Brain microvascular endothelial cell (primary cell): ENCODE results near the gene RDH5.

Source experiments
- DNase-seq: peaks from one replicate; pipeline ENCODE4 v3.0.0-alpha.2; 2020
- H3K27ac ChIP-seq: fragments of 250-450 bp; sonication (Bioruptor Pico); 2 replicates; pipeline ENCODE4 v1.5.1; 2020; ENCODE audit warnings: mild to moderate bottlenecking, moderate library complexity
- H3K27me3 ChIP-seq: fragments of 250-450 bp; sonication (Bioruptor Pico); replicated peaks from 2 replicates; pipeline ENCODE4 v1.5.1; 2020; ENCODE audit warnings: mild to moderate bottlenecking
- H3K36me3 ChIP-seq: fragments of 250-450 bp; sonication (Bioruptor Pico); replicated peaks from 2 replicates; pipeline ENCODE4 v1.5.1; 2020; ENCODE audit warnings: mild to moderate bottlenecking
- H3K4me3 ChIP-seq: 2 replicates; pipeline ENCODE4 v1.5.1; 2011; ENCODE audit warnings: low read depth, mild to moderate bottlenecking, control low read depth, low read length, moderate library complexity
- CTCF ChIP-seq: IDR thresholded peaks from 2 replicates; pipeline ENCODE4 v1.5.1; 2011; ENCODE audit warnings: low read depth, mild to moderate bottlenecking, moderate library complexity, low read length, control low read depth, inconsistent platforms; ENCODE audit errors: missing control alignments
- in situ Hi-C: cut with HindIII; loops from 2 replicates; pipeline ENCODE4 v1.10.0; 2017; ENCODE audit warnings: low sequenced_read_pairs, low pct_ligation_motif_present

The RDH5 gene

GRCh38 chr12:55732288-55732687, 12.1 kb downstream of the RDH5 start:
- peaks cover 2% of the 10 kb centered on the region for H3K36me3 ChIP-seq
- in situ Hi-C loops = no loop called here
- no peak for TF ChIP-seq CTCF

GRCh38 chr12:55733021-55733555, 12.9 kb downstream of the RDH5 start:
- TF ChIP-seq CTCF = no peak
- in situ Hi-C loops = no loop called here
- no peak for DNase-seq
- no peak overlapping the region for H3K4me3 ChIP-seq
- H3K36me3 ChIP-seq = peaks cover 1% of the 10 kb centered on the region
- no peaks in the 10 kb centered on the region for H3K27me3 ChIP-seq
- H3K27ac ChIP-seq = no peak overlapping the region

More at GRCh38 chr12:55732288-55732687, 12.1 kb downstream of the RDH5 start:
- DNase-seq = no peak
- no peak overlapping the region for H3K4me3 ChIP-seq
- no peaks in the 10 kb centered on the region for H3K27me3 ChIP-seq
- H3K27ac ChIP-seq = no peak overlapping the region

- no peak for TF ChIP-seq CTCF
- Histone ChIP-seq H3K4me3 (no peak overlapping the region), H3K36me3 (no peaks in the 10 kb centered on the region), H3K27ac (no peak overlapping the region), H3K27me3 (no peaks in the 10 kb centered on the region)
- DNase-seq = no peak
- in situ Hi-C loops = no loop called here
These were observed 13.7 kb downstream of the RDH5 start for GRCh38 chr12:55733858-55734257.

- no peak overlapping the region for H3K4me3 ChIP-seq
- no peak for DNase-seq
- no peaks in the 10 kb centered on the region for H3K27me3 ChIP-seq
- no peak overlapping the region for H3K27ac ChIP-seq
- H3K36me3 ChIP-seq = no peaks in the 10 kb centered on the region
- in situ Hi-C loops = no loop called here
- TF ChIP-seq CTCF = no peak
These were observed 14.4 kb downstream of the RDH5 start for GRCh38 chr12:55734595-55734994.

GRCh38 chr12:55736076-55736475, 15.9 kb downstream of the RDH5 start:
- no peak for TF ChIP-seq CTCF
- DNase-seq = no peak
- Histone ChIP-seq H3K27ac (no peak overlapping the region), H3K4me3 (no peak overlapping the region), H3K27me3 (no peaks in the 10 kb centered on the region), H3K36me3 (no peaks in the 10 kb centered on the region)
- in situ Hi-C loops = no loop called here
